PC-9 (cell line): ENCODE measurements around the gene FLNB. TPM values are rescaled to one million over a fixed set of nuclear protein-coding genes. Genes with fewer than 3 reads are reported as not detected.

ENCODE experiments used
- BruUV-seq: library from RNA; stranded (reverse); fragments of 400-500 nt; replicated peaks from 2 replicates; lab custom pipeline; 2021; lab: Mats Ljungman, UMichigan
- CTCF ChIA-PET: fragments of 300-600 bp; sonication (Branson Sonifier 250); formaldehyde crosslinking; loops from one replicate; lab custom pipeline; 2022; ENCODE audit warnings: antibody characterized with exemption; lab: Charles Lee
- POLR2A ChIA-PET: fragments of 300-600 bp; sonication (Branson Sonifier 250); formaldehyde crosslinking; loops from one replicate; lab custom pipeline; 2022; ENCODE audit warnings: antibody characterized with exemption; ENCODE audit not compliant: unreplicated experiment; lab: Charles Lee
- DNase-seq, 2 experiments: peaks; one replicate each; pipeline versions ENCODE4 v3.0.0 to v3.0.0-alpha.2; 2015 to 2022; ENCODE audit warnings: mixed read lengths in 1 of 2
- H2AFZ ChIP-seq: fragments of 200-600 bp; sonication (generic); 2 replicates; pipeline ENCODE4 v1.8.1; 2017; ENCODE audit warnings: antibody characterized with exemption
- H3F3A ChIP-seq: fragments of 200-600 bp; sonication (generic); 2 replicates; pipeline ENCODE4 v1.8.1; 2017; ENCODE audit warnings: antibody characterized with exemption, mild to moderate bottlenecking, low read depth; ENCODE audit not compliant: insufficient read depth
- H3K27ac ChIP-seq: fragments of 200-600 bp; sonication (generic); 2 replicates; pipeline ENCODE4 v1.6.1; 2016; ENCODE audit warnings: mixed run types
- H3K27me3 ChIP-seq: fragments of 200-600 bp; sonication (generic); 2 replicates; pipeline ENCODE4 v1.6.1; 2016; ENCODE audit warnings: low read depth, mixed run types; ENCODE audit not compliant: insufficient read depth
- H3K36me3 ChIP-seq: fragments of 200-600 bp; sonication (generic); 2 replicates; pipeline ENCODE4 v1.6.1; 2016; ENCODE audit warnings: low read depth, mixed run types
- H3K4me1 ChIP-seq: fragments of 200-600 bp; sonication (generic); replicated peaks from 2 replicates; pipeline ENCODE4 v1.6.1; 2016; ENCODE audit warnings: mixed run types; ENCODE audit not compliant: insufficient read depth
- H3K4me2 ChIP-seq: fragments of 200-600 bp; sonication (generic); 2 replicates; pipeline ENCODE4 v1.6.1; 2017; ENCODE audit warnings: mixed run types
- H3K4me3 ChIP-seq: fragments of 200-600 bp; sonication (generic); 2 replicates; pipeline ENCODE4 v1.6.1; 2016; ENCODE audit warnings: mixed run types
- H3K79me2 ChIP-seq: fragments of 200-600 bp; sonication (generic); 2 replicates; pipeline ENCODE4 v1.6.1; 2017; ENCODE audit warnings: low read depth, mixed run types
- H3K9me2 ChIP-seq: fragments of 200-600 bp; sonication (generic); 2 replicates; pipeline ENCODE4 v1.8.1; 2017; ENCODE audit warnings: mild to moderate bottlenecking; ENCODE audit not compliant: insufficient read depth
- H3K9me3 ChIP-seq: fragments of 200-600 bp; sonication (generic); 2 replicates; pipeline ENCODE4 v1.8.1; 2016; ENCODE audit warnings: low read depth; ENCODE audit not compliant: insufficient read depth
- H4K20me1 ChIP-seq: fragments of 200-600 bp; sonication (generic); 2 replicates; pipeline ENCODE4 v1.8.1; 2017; ENCODE audit not compliant: insufficient read depth
- CTCF ChIP-seq: fragments of 200-600 bp; sonication (generic); conservative IDR thresholded peaks from 2 replicates; pipeline ENCODE4 v1.6.1; 2017; ENCODE audit warnings: mixed run types, antibody characterized with exemption, mild to moderate bottlenecking, moderate library complexity
- EZH2 ChIP-seq: fragments of 200-600 bp; sonication (generic); IDR thresholded peaks from 2 replicates; pipeline ENCODE4 v1.8.0; 2017; ENCODE audit warnings: antibody characterized with exemption, low read depth
- intact Hi-C: fragments of 100-400 bp; cut with micrococcal nuclease; formaldehyde crosslinking; loops from one replicate; pipeline ENCODE4 v1.10.0; 2022; ENCODE audit not compliant: unreplicated experiment
- total RNA-seq: library from RNA; stranded (reverse); gene quantifications from 2 replicates; pipeline ENCODE4 v1.2.3, GENCODE V29; 2021

The FLNB gene
- total RNA-seq, 1 experiment from 2014 or later, result 349 TPM

GRCh38 chr3:58216496-58217195, 208.4 kb downstream of the FLNB start:
- BruUV-seq, result no TSS peak
- intact Hi-C loops, result loop anchor here (1.0 kb wide), 3 partner anchors 10 to 84 kb away; no protein-coding TSS in a partner anchor
- H3K9me3 ChIP-seq, result no peaks in the 10 kb centered on the region
- no peaks in the 10 kb centered on the region for H3K9me2 ChIP-seq
- ChIA-PET POLR2A (no interaction called here), CTCF (interaction anchor here (0.7 to 1.5 kb wide), 4 partner anchors 13 to 83 kb away, joined by 3 to 7 read pairs (median 6); no protein-coding TSS in a partner anchor)
- no peaks in the 10 kb centered on the region for H3K27me3 ChIP-seq
- H3K4me3 ChIP-seq, result no peak overlapping the region
- no peak for TF ChIP-seq CTCF
- TF ChIP-seq EZH2, result no peak
- H2AFZ ChIP-seq, result no peak overlapping the region
- H3K36me3 ChIP-seq, result no peaks in the 10 kb centered on the region
- H3F3A ChIP-seq, result peaks cover 43% of the 10 kb centered on the region
- 0 out of 2 replicates have a peak overlapping the region, but pooled peaks have one; percentile 33 for H3K27ac ChIP-seq
- peak overlapping the region; percentile 72 for H3K4me2 ChIP-seq
- no peaks in the 10 kb centered on the region for H4K20me1 ChIP-seq
- DNase-seq, result peak in 1 of 2 experiments; percentile 55
- H3K4me1 ChIP-seq, result peaks cover 43% of the 10 kb centered on the region
- H3K79me2 ChIP-seq, result no peaks in the 10 kb centered on the region

GRCh38 chr3:58217209-58217811, 209.1 kb downstream of the FLNB start:
- H3K9me2 ChIP-seq, result no peaks in the 10 kb centered on the region
- CTCF ChIA-PET, result interaction anchor here (0.5 to 1.5 kb wide), 10 partner anchors 13 to 209 kb away, joined by 3 to 7 read pairs (median 4); no protein-coding TSS in a partner anchor

More at GRCh38 chr3:58217209-58217811, 209.1 kb downstream of the FLNB start:
- Histone ChIP-seq H3F3A (peaks cover 48% of the 10 kb centered on the region), H3K27ac (0 out of 2 replicates have a peak overlapping the region, but pooled peaks have one; percentile 33), H4K20me1 (no peaks in the 10 kb centered on the region), H3K79me2 (no peaks in the 10 kb centered on the region), H3K4me3 (0 out of 2 replicates have a peak overlapping the region, but pooled peaks have one; percentile 24), H2AFZ (no peak overlapping the region), H3K27me3 (no peaks in the 10 kb centered on the region), H3K4me2 (peak overlapping the region; percentile 72), H3K36me3 (no peaks in the 10 kb centered on the region), H3K9me3 (no peaks in the 10 kb centered on the region), H3K4me1 (peaks cover 48% of the 10 kb centered on the region)
- DNase-seq, result peak; percentile 75 to 79
- intact Hi-C loops, result loop anchor here (1.0 kb wide), 3 partner anchors 11 to 83 kb away; no protein-coding TSS in a partner anchor
- BruUV-seq, result no TSS peak
- POLR2A ChIA-PET, result no interaction called here
- TF ChIP-seq CTCF (peak; percentile 84), EZH2 (no peak)
